DMS 273 (cell line): ENCODE data around the gene SYCP2.

Experiments used
- DNase-seq: peaks from one replicate; lab custom pipeline; 2025; ENCODE audit not compliant: unreplicated experiment; lab: John Stamatoyannopoulos, UW

Gene SYCP2

GRCh38 chr20:59945731-59946130 is 12.3 kb upstream of the SYCP2 start:
- DNase-seq, result no peak

- DNase-seq, result peak; percentile 12
Observed at GRCh38 chr20:59945175-59945574, 11.7 kb upstream of the SYCP2 start.

- no peak for DNase-seq
Observed at GRCh38 chr20:59944726-59945125, 11.3 kb upstream of the SYCP2 start.

GRCh38 chr20:59942245-59942644 is 8.8 kb upstream of the SYCP2 start:
- DNase-seq, result no peak

GRCh38 chr20:59940956-59941294 is 7.5 kb upstream of the SYCP2 start:
- no peak for DNase-seq

- DNase-seq, result peak; percentile 96
Observed at GRCh38 chr20:59940129-59940955, 6.9 kb upstream of the SYCP2 start, which contains the start of the genes FAM217B and PPP1R3D. Gene FAM217B (plus strand): TSS chr20:59940389. CDS start chr20:59943944, 3,555 bp downstream. Gene PPP1R3D (minus strand): TSS chr20:59940305. CDS start chr20:59939931, 374 bp downstream.

- peak; percentile 59 for DNase-seq
Observed at GRCh38 chr20:59939879-59940128, 6.4 kb upstream of the SYCP2 start.

- DNase-seq, result no peak
Observed at GRCh38 chr20:59939052-59939878, 5.8 kb upstream of the SYCP2 start.

GRCh38 chr20:59938696-59939051 is 5.2 kb upstream of the SYCP2 start:
- no peak for DNase-seq

GRCh38 chr20:59938221-59938620 is 4.8 kb upstream of the SYCP2 start:
- DNase-seq, result no peak

- no peak for DNase-seq
Observed at GRCh38 chr20:59937150-59937549, 3.7 kb upstream of the SYCP2 start.

- no peak for DNase-seq
Observed at GRCh38 chr20:59936409-59936808, 3.0 kb upstream of the SYCP2 start.

- DNase-seq, result no peak
Observed at GRCh38 chr20:59935457-59936185, 2.2 kb upstream of the SYCP2 start.

GRCh38 chr20:59933849-59934585 is 580 bp upstream of the SYCP2 start:
- DNase-seq, result peak; percentile 90

- DNase-seq, result no peak
Observed at GRCh38 chr20:59932616-59933295, 681 bp downstream of the SYCP2 start.

- no peak for DNase-seq
Observed at GRCh38 chr20:59931511-59932312, 1.7 kb downstream of the SYCP2 start.

GRCh38 chr20:59925899-59926298 is 7.5 kb downstream of the SYCP2 start:
- DNase-seq, result peak; percentile 5

GRCh38 chr20:59925359-59925758 is 8.1 kb downstream of the SYCP2 start:
- no peak for DNase-seq

GRCh38 chr20:59923514-59923913 is 9.9 kb downstream of the SYCP2 start:
- DNase-seq, result no peak

GRCh38 chr20:59920944-59921343 is 12.5 kb downstream of the SYCP2 start:
- DNase-seq, result no peak
